SK-N-SH (cell line): Measurements from ENCODE around the gene FBXO34.

Source experiments
- CHD2 ChIP-seq: fragments of 150-350 bp; IDR thresholded peaks from 2 replicates; pipeline ENCODE4 v1.6.1; 2018; ENCODE audit warnings: low read length; ENCODE audit not compliant: partially characterized antibody
- CTCF ChIP-seq: fragments of 200-600 bp; sonication (generic); IDR thresholded peaks from 2 replicates; pipeline ENCODE4 v1.6.1; 2017; ENCODE audit warnings: antibody characterized with exemption, mild to moderate bottlenecking, moderate library complexity
- ELF1 ChIP-seq: IDR thresholded peaks from 2 replicates; pipeline ENCODE4 v1.4.0; 2012
- EP300 ChIP-seq, 2 experiments: IDR thresholded peaks; 2 replicates each; pipeline versions ENCODE4 v1.4.0 to v1.6.1; 2012; ENCODE audit warnings: borderline replicate concordance in 1 of 2, low read depth in 1 of 2, low read length in 1 of 2
- NRF1 ChIP-seq: IDR thresholded peaks from 2 replicates; pipeline ENCODE4 v1.6.1; 2012; ENCODE audit warnings: low read depth, mild to moderate bottlenecking, low read length
- POLR2AphosphoS5 ChIP-seq: IDR thresholded peaks from 2 replicates; pipeline ENCODE4 v1.6.1; 2012; ENCODE audit warnings: low read depth, low read length
- RAD21 ChIP-seq: IDR thresholded peaks from 2 replicates; pipeline ENCODE4 v1.6.1; 2012; ENCODE audit warnings: mild to moderate bottlenecking, low read length
- TAF1 ChIP-seq: IDR thresholded peaks from 2 replicates; pipeline ENCODE4 v1.6.1; 2012; ENCODE audit warnings: low read depth, mild to moderate bottlenecking, low read length, moderate library complexity, borderline replicate concordance

DNA sequence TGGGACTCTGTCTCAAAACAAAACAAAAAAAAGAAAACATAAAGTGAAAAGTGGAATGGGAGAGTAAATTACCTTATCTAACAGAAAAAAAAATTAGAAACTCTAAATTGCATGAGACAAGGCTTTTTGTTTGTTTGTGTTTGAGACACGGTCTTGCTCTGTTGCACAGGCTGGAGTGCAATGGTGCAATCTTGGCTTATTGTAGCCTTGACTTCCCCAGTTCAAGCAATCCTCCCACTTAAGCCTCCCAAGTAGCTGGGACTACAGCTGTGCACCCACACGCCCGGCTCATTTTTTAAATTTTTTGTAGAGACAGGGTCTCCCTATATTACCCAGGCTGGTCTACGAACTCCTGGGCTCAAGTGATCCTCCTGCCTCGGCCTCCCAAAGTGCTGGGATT, 17.9 kb upstream of the FBXO34 start:
- TF ChIP-seq CTCF (no peak), CHD2 (no peak), POLR2AphosphoS5 (no peak), ELF1 (no peak), TAF1 (no peak), RAD21 (no peak), EP300 (IDR thresholded peaks at IDR 0.05; ENCODE audit: borderline replicate concordance in 1 of 2, low read depth in 1 of 2, low read length in 1 of 2) (no peak), NRF1 (no peak)
